Stromal cell of bone marrow (primary cell): Measurements from ENCODE around the gene TRPC5OS.
A peak's percentile ranks its signal among the peaks of the same experiment; 100 is the strongest.

Experiments
- DNase-seq: peaks from one replicate; pipeline ENCODE4 v3.0.0-alpha.2; 2012; ENCODE audit warnings: low read depth

The TRPC5OS gene

DNA sequence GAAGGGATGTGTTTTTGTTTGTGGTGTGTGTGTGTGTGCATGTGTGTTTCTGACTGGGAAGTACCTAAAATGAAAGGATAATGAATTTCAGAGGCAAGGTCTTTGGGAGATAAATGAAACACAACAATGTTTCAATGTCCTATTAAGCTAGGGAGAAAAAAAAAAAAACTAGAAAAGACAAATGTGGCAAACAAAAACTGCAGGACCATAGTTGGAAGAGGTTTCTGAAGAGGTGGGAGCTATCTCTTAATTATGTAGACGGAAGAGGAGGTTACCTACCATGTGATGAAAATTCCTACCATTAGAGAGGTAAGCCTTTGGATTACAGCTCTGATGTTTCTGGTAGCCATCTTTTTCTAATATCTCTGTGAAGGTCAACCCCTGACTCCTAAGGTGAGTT lies at the start of gene TRPC5OS:
TSS of gene TRPC5OS (plus strand) at position 301 of the 400 bp plus-strand sequence. CDS start 25,669 bp downstream, outside the sequence.
- DNase-seq: no peak

- DNase-seq: no peak
Measured at GRCh38 chrX:111829345-111829744, 46.6 kb upstream of the TRPC5OS start.

DNA sequence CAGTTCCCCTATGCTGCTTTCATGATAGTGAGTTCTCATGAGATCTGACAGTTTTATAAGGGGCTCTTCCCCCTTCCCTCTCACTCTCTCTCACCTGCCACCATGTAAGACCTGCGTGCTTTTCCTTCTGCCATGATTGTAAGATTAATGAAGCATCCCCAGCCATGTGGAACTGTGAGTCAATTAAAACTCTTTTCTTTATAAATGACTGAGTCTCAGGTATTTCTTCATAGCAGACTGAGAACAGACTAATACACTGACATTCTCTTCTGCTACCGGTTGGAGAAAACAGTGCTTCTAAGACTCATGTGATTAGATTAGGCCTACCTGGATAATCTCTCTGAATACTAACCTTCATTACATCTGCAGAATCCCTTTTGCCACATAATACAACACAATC lies 45.4 kb upstream of the TRPC5OS start:
- DNase-seq: no peak

DNA sequence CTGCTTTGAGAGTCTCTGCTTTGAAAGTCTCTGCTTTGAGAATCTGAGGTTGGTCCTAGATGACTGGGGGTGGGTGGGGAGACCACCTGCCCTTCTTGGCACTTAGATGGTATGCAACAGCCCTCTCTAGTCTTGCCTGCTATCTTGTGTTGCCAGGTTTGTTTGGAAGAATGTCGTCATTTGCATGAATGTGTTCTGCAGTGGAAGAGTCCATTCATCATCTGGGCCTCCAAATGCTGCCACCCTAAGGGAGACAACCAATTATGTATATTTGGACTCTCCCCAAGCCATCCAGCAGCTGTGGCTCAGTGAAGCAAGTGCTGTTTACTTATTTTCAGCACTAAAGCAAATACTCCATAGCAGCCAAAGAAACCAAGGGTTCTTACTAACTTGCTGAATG lies 44.6 kb upstream of the TRPC5OS start:
- DNase-seq: no peak

DNA sequence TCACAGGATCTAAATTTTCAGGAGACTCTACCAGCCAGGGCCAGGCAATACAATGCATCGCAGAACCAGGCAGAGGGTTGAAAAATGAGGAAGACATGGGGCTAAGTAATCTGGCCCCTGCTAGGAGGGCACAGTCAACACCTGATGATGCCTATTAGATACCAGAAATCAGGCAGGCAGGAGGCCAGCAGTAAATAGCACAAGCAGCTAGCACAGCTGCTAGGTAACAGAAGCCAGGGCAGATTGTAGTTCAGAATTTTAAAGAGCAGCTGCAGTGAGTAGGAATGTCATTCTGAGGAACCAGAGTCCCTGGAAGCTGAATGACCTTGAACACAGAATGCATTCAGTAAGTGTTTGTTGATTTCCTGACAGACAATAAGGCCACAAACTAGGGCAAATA lies 38.8 kb upstream of the TRPC5OS start:
- DNase-seq: no peak

- no peak for DNase-seq
Measured at GRCh38 chrX:111847491-111848133, 28.4 kb upstream of the TRPC5OS start.

DNA sequence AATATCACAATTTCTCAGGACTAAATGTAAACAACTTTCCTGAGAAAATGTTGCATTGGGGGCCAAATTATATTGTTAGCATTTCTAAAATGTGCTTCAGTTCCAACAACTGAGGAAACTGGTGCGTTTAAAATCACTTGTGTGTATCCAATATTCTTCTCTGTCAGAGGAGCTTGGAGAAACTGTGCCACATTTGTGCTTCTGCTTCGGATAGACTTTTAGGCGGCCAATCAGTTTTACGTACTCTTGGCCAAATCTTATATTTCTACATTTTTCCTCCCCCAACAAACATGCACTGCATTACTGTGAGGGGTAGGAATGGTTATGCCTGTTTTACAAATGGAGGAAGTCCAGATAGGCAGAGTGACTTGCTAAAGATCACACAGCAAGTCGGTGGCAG lies 27.4 kb upstream of the TRPC5OS start:
- no peak for DNase-seq

DNA sequence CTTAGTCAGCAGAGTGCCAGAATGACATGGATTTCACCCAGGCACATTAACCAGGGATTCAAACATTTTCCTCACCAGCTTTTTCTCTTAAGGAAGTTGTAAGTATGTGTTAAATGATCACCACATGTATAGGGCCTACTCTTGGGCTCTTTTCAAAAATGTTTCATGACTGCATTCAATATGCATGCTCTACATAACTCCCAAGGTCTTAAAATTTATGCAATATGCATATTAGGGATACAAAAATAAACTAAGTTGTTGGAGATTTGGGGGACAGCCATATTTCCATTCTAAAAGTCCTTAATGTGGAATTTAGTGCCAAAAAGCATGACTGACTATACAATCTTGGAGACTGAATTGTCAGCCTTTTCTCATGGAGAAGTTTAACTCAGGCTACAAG lies 25.0 kb upstream of the TRPC5OS start:
- DNase-seq: no peak

DNA sequence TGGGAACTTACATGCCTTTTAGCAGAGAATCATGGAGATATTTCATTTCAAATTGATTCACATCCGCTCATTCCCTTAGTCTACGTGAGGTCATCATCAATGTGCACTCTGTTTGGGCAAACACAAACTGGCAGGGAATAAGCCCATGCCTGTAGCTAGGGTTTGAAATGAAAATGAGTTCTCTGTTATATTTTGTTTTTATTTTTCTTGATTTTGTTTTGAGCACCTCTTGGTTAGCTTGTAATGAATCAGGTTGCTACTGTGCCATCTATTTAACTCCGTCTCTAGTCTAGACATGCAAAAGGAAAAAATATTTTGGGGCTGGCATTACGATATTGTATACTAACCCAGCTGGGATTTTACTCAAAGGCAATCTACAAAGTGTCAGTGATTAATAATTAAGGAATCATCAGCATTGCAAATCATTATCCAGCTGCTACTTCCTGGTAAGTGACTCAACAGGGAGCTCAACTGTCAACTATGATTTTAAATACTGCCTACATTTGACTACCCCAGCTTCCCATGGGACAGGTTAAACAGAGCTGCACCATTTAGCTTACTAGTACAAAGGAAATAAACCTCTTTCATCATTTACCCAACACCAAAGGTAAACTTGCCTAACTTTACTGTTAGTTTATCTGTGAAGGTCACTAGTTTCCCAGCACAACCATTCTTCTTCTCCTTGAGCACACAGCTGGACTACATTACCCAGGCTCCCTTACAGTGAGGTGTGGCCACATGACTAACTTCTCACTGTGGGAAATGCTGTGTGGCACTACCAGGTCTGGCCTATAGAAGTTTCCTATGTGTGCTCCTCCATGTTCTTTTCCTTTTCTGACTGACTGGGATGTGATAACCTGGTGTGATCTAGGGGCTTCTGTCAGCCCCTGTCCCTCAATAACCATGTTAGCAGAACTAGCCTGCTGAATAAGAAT lies 21.2 kb upstream of the TRPC5OS start:
- DNase-seq: no peak

DNA sequence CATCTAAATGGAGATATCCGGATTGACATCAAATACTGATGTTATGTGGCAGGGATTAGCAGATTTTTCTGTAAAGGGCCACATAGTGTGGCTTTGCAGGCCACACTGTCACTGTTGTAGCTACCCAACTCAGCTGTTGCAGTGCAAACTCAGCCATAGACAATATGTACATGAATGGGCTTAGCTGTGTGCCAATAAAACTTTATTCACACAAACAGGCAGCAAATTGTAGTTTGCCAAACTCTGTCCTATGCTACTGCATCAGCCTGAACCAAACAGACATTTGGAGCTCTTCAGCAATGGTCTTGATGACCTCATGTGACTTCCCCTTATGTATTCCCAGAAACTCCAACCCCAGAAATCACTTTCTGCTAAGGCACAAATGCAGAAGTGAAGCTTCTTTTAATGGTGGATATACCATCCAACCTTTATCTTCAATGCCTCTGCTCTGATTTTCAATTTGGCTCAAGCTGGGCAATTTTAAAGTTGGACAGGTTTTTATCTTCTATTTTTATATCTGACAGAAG lies 18.4 kb upstream of the TRPC5OS start:
- no peak for DNase-seq

DNA sequence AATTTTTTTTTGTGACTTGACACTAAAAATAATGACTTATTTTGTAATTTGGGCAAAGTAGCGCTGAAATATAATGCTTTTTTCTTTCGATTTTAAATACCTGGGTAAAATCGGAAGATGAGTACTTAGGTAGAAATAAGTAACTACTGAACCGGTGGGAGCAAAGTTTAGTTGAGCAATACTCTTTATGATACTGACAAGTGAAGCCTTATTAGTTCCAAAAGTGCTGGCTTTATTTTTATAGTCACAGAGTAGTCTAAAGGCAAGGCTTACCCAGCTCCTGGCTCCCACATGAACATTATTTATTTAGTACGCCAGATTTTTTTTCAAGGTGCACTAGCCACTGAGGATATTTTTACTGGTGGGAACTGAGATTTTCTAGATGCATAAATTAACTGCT lies 14.4 kb upstream of the TRPC5OS start:
- DNase-seq: no peak

DNA sequence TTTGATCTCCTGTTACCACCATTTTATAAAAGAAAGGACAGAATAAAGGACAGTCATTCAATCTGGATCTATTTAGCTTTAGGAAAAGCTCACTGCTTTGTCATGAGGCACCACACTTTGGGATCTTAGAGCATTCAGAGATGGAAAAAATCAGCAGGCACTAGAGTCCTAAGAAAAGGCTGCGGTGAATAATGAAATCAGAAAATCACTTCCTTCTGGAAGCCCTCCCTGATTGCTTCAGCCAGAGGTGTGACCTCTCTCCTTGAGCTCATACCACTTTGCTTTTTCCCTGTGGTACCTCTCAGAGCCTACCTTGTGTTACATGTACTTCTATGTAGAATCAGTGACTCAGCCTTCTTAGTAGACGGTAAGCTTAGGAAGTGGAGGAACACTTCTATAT lies 8.7 kb upstream of the TRPC5OS start:
- no peak for DNase-seq

- DNase-seq: no peak
Measured at GRCh38 chrX:111868726-111869638, 7.0 kb upstream of the TRPC5OS start.

GRCh38 chrX:111869639-111870034 lies 6.3 kb upstream of the TRPC5OS start:
- peak; percentile 21 for DNase-seq

- DNase-seq: no peak
Measured at GRCh38 chrX:111874241-111874640, 1.7 kb upstream of the TRPC5OS start.

GRCh38 chrX:111876646-111877045 lies 665 bp downstream of the TRPC5OS start:
- DNase-seq: no peak

DNA sequence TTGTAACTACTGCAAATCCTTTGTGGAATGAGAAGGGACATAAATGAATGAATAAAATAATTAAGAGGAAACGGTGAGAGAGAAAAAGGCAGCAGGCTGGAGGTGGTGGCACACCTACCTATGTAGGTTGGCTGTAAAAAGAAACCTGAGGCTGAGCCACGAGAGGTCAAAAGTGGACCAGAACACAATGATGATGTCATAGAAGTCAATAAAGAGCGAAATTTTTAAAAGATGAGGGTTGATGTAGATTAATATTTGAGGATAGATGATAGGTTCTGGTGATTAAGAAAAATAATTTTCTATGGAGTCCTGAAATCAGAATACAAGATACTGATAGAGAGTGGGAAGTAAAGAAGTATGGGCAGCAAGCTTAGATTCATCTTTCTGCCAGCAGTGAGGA lies 1.7 kb downstream of the TRPC5OS start:
- DNase-seq: no peak

- no peak for DNase-seq
Measured at GRCh38 chrX:111880735-111881134, 4.8 kb downstream of the TRPC5OS start.

GRCh38 chrX:111881715-111882114 lies 5.7 kb downstream of the TRPC5OS start:
- DNase-seq: no peak

DNA sequence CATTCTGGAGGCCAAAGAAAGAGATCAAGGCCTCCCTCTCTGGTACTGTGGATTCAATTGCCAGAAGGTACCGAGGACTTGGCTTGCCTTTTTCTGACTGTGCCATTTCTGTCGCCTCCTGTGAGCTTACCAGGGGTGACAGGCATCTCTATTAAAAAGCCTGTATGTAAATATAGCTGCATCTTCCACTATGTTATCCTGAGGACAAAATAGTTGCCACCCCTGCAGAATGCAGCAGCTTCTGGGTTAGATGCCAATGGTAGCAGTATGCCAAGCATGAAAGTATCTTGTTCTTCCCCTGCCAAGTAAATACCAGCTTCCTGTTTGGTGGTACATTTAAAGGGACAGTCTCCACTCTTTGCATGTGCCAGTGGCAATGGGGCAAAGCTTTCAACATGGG lies 10.7 kb downstream of the TRPC5OS start:
- DNase-seq: no peak

- DNase-seq: no peak
Measured at GRCh38 chrX:111888600-111888999, 12.6 kb downstream of the TRPC5OS start.

DNA sequence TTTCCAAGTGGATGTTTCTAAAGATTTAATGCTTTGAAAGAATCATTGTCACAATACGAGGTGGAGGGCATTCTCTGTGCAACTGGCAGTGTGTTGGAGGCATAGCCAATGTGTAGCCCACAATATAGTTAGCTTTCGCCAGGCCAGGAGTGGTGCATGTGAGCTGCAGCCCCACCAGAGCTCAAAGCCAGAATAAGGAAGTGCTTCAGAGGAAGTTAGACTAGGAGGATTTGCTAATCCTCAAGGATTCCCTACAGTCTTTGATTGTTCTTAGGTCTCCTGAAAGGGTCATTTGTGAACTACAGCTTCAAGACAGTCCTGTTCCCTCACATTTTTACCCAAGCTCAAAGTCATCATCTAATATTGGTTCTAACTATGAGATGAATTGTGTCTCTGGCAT lies 16.4 kb downstream of the TRPC5OS start:
- DNase-seq: no peak
